ENCODE results near the gene PLA2G4A.

The PLA2G4A gene

DNA sequence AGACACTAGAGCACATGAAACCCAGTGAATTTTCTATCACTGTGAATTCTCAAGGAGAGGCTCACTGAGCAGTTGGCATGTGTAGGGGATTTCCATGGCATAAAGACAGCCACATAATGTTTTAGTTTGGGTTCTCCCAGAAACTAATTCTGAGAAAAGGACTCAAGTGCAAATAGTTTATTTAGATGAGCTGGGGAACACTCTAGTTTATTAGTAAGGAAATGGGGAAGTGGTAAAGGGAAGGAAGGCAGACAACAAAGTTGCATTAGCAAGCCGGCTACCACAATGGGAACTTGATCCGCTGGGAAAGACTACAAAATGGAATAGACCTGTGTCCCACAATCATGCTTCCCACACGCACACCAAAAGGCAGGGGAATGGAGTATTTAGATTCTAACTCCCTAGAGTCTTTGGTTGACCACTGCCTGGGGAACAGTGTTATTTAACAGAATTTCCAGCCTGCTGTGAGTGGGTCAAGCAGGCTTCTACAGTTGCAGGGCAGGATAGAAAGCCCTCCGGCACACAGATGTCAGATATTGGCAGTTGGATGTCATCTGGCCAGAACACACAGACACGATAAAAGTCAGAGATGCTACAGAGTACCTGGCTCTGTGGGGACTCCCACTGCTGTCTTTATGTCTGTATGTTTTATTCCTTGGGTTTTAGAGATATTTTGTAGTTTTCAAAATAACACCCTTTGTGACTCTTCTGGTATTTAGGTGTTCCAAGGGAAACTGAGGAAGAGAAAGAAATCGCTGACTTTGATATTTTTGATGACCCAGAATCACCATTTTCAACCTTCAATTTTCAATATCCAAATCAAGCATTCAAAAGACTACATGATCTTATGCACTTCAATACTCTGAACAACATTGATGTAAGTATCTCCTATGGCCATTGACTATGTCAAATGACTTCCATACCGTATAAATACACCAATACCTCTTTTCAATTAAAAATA lies 150.1 kb downstream of the PLA2G4A start:
- DNase-seq = no peak

DNA sequence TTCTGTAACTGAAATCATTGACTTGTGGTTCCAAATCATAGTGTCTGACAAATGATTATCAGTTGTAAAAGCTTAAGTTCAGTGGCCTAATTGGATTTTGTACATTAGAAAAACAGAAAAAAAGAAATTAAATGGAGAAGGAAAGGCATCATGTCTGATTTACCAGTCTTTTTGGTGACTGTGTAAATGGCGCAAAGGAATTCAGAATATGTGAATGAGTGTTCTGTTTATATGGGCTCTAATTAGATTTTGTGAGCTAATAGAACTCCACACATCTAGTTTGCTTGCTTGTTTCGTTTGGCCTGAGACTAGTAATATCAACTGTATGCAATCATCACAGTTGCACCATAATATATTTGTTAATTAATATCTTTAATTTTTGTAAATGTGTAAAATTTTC lies 151.7 kb downstream of the PLA2G4A start:
- DNase-seq = no peak

DNA sequence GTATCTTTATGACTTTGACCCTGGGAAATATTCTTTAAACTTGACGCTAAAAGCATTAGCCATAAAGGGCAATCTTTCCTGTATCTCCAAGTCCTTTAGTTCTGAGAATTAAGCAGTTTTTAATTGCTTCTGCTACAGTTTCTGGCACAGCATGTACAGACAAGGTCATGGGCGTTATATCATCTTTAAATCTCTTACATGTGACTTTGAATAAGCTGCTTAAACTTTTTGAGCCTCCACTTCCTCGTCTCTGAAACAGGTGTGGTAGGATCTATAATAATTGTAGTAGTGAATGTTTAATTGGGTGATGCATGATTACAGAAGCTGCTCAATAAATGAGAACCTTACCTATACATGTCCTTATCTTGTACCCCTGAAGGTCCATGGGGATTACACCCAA lies 153.4 kb downstream of the PLA2G4A start:
- DNase-seq = no peak

DNA sequence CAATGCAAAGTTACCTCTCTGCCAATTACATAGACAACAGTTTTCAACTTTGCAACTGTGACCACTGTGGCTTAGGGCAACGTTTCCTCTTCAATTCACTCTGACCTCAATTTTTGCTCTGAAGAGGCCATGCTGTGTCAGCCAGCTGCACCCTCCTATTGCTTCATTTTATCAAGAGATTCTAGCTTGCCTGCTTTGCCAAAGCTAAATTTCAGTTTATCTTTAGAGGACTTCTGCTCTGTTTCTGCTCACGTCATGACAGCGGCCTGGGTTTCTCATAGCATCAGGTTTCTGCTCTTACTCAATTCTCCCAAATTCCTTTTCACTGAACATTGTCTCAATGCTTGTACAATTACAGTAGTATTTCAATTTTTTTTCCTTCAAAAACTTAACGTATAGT lies 154.6 kb downstream of the PLA2G4A start:
- DNase-seq = no peak

DNA sequence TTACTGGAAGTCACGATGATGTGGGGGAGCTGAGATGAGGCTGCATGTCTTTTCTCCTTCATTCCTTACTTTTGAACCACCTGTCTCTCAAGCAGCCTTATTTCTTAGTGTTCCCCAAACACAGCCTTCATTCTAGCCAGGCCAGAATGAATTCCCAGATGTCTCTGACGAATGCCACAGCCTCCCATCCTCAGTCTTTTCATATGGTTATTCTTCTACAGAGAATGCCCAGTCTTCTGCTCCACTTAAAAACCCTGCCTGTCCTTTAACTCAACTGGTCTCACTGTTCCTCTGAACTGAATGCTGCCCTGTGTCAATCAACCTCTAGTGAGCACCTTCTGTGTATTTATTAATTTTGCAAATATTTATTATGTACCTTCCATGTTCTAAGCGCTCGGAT lies 156.2 kb downstream of the PLA2G4A start:
- no peak for DNase-seq

DNA sequence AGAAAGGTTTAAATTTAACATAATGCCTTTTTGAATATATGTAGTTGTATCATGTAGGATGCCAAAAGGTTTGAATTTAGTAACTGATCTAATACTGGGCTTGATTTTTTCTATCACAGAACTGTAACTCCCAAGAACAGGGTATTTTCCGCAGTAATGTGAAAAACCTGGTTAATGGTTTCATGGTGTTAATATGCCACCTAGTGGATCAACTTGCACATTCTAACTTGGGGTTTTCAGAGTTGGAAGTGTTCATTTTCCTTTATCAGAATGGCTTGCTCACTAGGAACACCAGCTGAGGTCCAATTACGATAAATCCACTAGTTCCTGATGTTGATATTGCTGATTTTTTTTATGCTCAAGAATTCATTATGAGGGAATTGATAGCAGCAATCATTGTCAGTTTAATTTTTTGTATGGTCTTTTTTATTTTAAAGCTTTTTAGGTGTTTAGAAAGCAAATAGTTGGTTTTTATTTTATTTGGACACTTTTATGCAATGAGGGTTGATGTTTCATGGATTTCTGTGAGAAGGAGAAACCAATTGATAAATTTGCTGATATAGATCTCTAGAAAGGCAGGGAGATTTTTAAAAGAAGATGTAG lies 157.2 kb downstream of the PLA2G4A start:
- no peak for DNase-seq

DNA sequence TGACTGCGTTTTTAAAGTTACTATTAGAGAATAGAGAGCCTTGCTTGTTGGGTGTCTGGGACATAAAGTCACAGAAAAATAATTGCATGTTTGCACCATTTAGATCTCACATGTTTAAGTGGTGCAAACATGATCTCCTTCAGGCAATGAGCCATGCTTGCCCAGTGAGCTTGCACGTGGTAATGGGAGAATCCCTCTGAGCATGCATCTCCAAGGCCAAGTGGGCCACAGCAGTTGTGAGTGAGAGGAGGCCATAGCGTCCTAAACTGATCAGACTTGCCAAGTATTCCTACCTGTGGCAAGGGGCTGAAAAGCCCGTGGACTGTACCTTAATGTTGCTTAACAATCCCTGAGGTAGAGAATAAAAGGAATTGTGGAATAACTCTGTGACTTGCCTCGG lies 158.3 kb downstream of the PLA2G4A start:
- DNase-seq = no peak

DNA sequence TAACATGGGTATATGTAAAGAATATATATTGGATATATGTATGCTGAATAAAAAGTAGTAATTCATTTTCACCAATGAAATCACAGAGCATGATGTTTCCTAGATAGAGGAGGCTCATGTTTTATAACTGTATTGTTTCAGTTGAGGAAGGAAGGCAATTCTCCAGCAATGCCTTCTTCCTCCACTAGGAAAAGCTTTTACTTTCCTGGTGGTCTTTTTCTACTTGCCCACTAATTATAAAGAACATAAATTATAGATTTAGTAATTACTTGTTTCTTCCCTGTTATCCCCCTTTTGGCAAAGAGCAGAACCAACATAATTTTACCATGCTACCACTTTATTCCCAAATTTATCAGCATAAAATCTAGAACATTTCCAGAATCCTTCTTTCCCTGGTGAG lies 159.0 kb downstream of the PLA2G4A start:
- DNase-seq = no peak

DNA sequence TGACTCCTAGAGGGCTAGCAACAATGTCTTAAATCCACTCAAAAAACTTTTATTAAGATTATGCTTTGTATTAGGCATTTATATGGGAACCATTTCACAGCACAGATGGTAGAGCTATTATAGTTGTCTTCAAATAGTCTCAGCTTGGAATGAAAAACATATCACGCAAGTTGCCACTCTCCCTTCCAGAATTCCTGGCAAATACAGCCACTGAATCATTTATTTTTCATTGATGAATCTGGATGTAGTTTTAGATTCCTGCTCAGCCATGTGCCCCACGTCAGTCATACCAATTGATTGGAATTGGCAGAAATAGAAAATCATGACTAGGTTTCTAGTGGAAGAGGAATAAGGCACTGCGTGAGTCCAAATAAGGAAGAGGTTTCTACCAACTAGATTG lies 165.2 kb downstream of the PLA2G4A start:
- no peak for DNase-seq

DNA sequence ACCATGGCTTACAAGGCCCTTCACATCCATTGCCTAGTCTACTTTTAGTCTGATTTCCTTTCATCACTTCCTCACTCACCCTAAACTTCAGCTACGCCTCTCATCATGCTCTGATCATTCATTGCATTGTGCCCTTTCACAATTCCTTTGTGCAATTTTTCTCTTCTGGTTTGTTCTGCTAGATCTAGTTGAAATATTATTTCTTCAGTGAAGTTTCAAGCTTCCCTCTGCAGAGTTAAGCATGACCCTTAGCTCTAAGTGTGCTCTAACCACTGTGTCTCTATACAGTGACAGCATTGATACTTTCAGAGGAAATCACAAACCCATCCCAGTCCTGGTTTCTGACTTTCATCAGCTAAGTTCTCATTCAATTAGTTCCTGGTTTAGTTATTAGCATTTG lies 166.1 kb downstream of the PLA2G4A start:
- no peak for DNase-seq

DNA sequence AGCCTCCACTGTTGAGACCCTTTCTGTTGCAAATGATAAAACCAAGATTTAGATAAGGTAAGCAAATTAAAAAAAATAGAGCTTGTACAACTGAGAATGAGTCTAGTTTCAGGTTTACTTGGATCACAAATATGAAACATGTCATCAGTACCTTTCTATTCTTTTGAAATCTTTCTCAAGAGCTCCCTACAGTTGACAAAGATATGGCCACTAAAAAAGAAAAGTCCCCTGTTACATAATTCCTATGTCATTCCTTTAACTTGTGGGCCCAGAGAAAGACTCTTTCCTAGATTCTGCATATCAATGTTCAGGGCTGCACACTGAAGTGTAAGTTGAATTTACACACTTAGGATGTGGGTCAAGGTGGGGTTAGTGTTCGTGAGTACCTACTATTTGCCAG lies 168.1 kb downstream of the PLA2G4A start:
- DNase-seq = no peak

DNA sequence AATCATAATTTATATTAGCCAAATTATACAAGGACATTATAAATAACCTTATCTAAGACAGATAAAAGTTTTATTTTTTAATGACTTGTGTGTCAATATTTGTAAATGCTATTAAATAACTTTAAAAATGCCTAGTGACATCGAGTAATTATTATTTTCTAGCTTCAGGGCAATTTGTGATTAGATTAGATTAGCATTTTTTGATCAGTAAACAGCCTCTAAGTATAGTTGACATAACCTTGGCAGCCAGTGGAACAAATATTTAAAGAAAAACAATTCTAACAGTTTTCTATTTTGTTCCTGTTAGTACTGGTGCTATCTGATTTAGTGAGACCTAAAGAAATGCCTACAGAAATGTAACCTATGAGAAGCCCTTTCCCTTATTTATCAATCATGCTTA lies 169.1 kb downstream of the PLA2G4A start:
- DNase-seq = no peak

DNA sequence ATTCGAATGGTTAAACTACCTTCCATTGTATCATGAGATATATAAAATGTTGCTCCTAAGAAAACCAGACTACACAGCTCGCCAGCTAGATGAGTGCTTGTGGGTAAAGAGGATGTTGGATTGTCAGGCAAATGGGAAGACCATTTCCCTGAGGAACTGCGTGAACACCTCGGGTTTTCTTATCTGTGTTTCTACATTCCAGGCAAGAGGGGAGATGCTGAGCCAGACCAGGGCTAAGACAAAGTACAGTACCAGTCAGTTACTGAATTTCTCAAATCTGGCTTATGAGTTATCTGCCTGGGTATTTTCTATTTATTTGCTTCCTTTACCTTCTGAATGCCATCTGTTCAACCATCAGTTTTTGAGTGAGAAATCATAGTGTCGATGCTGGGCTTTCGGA lies 170.8 kb downstream of the PLA2G4A start:
- DNase-seq = no peak

DNA sequence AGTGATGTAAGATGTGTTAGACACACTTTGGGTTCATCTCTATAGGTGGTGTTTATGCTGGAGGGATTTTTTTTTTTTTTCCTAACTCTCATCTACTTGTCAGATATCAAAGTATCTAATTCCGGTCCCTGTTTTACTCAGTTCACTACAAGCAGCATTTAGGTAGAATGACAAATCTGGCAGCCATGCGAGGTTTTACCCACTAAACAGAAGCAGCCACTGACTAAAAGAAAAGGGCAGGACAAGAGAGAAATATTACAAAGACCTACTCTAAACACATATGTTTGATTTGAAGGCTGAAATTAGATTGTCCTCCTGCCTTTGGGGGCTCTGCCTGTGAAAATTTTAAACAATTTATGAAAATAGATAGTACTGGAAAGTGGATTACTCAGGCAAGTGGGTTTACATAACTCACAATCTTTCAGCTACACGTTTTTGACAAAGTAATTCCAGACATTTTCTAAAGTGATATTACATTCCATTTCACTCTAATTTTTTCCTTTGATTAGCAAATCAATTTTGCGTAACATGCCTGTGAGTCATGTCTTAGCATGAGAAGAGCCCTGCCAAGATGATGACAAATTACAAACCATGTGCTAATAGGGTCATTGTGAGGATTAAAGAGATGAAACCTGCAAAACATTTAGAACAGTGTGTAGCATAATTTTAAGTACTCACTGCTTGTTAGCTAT lies 172.6 kb downstream of the PLA2G4A start:
- no peak for DNase-seq

DNA sequence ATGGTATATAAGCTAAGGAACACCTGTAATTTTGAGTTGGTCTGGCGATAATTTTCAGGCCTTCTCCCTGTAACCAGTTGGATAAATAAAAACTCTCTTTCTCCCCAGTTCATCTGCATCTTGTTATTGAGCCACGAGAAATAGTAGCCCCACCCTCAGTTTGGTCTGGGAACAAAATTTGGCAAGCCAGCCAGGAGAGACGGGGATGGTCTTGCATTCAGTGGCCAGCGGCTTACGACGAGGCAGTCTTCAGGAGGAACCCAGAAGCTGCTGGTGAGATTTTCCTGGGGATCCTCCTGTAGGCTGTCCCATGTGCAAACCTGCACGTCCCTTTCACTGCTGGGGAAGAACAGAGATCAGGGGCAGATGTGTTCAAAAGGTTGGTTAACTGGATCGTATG lies 174.6 kb downstream of the PLA2G4A start:
- no peak for DNase-seq

DNA sequence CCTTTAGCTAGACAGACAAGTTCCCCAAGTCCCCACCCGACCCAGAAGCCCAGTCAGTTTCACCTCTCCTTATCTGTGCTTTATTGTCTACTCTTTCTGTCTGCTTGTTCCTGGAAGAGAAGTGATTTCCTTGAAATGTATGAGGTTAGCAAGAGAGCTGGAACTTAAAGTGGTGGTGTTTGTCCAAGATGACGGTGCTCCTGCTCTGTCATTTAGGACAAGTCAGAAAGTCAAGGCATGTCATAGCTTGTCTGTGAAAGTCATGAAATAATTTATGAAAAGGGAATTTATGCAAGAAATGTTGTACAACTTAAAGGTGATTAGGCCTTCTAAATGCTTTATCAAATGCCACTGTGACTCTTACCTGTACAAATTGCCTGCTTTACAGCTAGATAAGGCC lies 178.1 kb downstream of the PLA2G4A start:
- no peak for DNase-seq

DNA sequence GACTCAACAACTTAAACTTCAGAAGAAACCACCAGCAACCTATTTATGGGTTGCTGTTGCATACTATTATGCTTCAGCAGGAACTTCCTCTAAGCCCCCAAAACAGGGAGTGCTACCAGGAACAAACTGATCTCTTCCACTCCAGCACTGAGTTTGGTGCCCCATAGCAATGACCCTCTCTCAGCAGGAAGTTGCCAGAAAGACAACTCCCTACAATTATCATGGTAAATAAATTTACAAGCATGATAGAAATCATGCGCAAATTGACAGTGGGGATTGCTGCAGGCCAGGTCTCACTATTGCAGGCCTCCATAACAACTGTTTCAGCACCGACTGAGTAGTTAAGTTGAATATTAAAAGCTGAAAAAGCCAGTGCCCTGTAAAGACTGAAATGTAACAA lies 180.6 kb downstream of the PLA2G4A start:
- DNase-seq = no peak

DNA sequence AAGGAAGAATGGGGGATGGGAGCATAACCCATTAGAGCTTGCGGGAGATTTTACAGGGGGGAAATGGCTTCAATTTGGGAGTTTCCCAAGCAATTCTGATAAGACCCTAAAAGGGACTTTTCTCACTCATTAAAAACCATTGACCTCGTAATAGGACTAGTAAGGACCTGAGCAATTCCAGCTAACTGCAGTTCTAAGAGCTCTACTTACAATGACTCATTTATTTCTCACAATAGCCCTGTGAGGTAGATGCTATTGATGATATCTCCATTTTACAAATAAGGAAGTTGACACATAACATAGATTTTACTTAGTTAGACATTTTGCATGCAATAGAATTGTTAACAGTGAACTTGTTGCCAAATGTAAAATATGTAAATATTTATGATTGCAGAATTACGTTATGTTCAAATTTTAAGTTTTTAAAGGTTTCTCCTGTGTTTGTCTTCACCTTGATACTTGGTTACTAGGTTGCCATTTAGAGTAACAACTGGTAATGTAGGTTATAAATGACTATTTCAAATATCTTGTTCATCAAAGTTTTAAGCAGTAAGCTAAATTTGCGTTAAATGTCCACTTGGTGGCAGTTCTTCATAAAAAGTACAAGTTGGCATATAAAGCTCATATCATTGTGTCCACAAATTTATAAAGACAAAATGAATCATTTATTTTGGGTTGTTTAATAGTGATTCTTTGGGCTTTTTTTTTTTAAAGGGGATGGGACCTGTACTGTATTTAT lies 182.0 kb downstream of the PLA2G4A start:
- DNase-seq = no peak

DNA sequence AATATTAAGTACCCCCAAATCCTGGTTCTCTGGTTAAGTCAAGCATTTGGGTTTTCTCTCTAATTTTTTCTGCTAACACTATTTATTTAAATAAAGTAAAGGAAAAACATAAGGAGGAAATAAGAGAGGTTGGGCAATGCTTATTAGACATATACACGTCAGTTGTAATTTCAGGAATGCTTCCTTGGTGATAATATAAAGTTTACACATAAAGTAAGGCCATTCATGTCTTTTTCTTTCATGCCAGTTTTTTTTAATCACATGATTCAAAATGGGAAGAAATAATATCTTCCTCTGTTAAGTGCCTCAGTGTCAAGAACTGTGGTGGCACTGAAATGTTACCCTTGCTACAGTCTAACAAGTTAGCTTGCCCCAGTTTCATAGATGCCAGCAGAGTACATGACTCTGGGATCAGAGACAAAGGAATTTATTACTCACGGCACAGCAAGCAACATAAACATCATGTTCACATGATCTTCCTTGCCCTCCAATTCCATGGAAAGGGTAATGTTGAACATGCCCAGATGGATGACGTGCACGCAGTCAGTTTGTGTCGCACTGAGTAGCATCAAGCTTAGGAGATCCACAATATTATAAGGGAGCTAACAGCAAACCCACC lies 184.9 kb downstream of the PLA2G4A start:
- no peak for DNase-seq

DNA sequence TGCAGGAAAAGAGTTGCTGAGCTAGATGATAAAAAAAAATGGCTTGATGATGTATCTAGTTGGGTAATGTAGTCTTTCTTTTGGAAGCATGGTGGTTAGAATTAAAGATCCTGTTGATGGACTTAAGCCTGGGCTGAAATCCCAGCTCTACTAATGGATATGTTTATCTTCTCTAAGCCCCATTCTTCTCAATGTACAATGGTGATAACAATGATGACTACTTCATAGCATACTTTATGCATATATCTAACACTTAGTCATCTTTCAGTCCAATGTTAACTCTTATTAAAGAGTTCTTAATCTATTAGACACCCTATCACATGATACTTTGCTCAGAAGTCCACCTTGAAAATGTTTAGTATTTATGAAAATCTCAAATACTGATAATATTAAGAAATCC lies 189.5 kb downstream of the PLA2G4A start:
- no peak for DNase-seq

DNA sequence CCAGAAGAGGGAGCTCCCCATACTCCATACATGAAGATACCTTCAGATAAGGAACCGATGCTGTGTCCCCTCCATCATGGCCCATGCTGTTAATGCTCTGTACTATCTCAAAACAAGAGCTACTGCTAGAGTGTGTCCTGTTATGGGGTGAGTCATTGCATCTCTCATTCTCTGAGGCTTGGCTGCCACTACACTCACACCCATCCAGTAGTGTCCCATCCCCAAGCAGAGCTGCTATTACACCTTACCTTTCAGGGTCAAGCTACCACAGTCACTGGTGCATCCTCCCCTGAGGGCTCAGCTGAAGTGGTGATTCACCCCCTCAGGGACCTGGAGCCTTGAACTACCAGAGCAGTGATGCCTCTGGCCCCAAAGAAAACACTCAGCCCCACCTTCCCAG lies 198.5 kb downstream of the PLA2G4A start:
- no peak for DNase-seq

DNA sequence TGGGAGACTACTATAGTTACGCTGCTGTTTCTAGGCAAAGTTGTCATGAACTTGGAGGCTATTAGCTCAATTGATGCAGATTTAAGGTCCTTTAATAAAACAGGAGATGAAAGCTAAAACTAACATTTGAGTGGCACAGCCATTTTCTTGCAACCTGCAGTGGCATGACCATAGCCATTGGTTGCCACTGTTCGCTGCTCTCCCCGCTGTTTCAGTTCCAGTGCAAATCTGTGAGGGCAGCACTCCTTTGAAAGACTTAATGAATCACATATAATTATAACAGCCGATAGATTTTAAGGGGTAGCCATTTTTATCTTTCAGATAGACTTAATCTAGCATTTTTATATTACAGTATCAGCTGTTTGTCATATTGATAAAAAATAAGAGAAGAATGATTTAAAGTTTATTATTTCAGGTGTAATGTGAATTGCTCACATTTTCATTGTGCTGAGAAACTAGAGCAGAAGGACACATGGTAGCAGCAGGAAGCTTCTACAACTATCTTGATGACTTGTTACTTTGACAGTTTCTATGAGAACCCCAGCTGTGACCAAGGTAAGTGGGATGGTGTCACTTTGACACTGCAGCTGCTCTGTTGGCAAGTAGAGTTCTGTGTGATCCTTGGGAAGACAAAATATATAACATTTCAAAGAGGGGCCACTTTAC lies 203.7 kb downstream of the PLA2G4A start:
- no peak for DNase-seq

Measured in activated gamma-delta T cell (primary cell).